Common myeloid progenitor, CD34-positive (primary cell): Measurements from ENCODE around the gene GRHL3.

Source experiments
- CTCF ChIA-PET: fragments of 350-600 bp; sonication (Branson Sonifier 250); formaldehyde crosslinking; loops from one replicate; lab custom pipeline; 2021; ENCODE audit warnings: antibody characterized with exemption; lab: Charles Lee
- POLR2A ChIA-PET: fragments of 350-600 bp; sonication (Branson Sonifier 250); formaldehyde crosslinking; loops from one replicate; lab custom pipeline; 2021; ENCODE audit warnings: antibody characterized with exemption; lab: Charles Lee
- DNase-seq, 3 donors: peaks; one replicate each; pipeline versions ENCODE4 v3.0.0 to v3.0.0-alpha.2; 2013
- H3K27ac ChIP-seq, 2 experiments: 1 replicate in 1 of 2; 2 replicates in 1 of 2; pipeline ENCODE4 v1.7.0; 2013; ENCODE audit warnings: inconsistent platforms in 2 of 2, low read length in 2 of 2, mild to moderate bottlenecking in 2 of 2, low read depth in 1 of 2, moderate library complexity in 1 of 2; ENCODE audit not compliant: severe bottlenecking in 2 of 2, insufficient read depth in 1 of 2, poor library complexity in 1 of 2
- H3K27me3 ChIP-seq, 5 experiments: replicated peaks in 2 of 5; 1 replicate in 3 of 5; 2 replicates in 2 of 5; pipeline versions ENCODE4 v1.6.1 to v1.7.0; 2013; ENCODE audit warnings: low read length in 4 of 5, mild to moderate bottlenecking in 2 of 5, moderate library complexity in 2 of 5, inconsistent platforms in 1 of 5; ENCODE audit not compliant: insufficient read depth in 5 of 5, control insufficient read depth in 4 of 5
- H3K36me3 ChIP-seq, 4 experiments: 1 replicate in 2 of 4; 2 replicates in 2 of 4; pipeline versions ENCODE4 v1.6.1 to v1.7.0; 2013; ENCODE audit warnings: low read length in 3 of 4, control low read depth in 1 of 4, mild to moderate bottlenecking in 1 of 4; ENCODE audit not compliant: control insufficient read depth in 4 of 4, insufficient read depth in 4 of 4
- H3K4me1 ChIP-seq, 4 experiments: 1 replicate in 3 of 4; 2 replicates in 1 of 4; pipeline versions ENCODE4 v1.6.1 to v1.7.1; 2013; ENCODE audit warnings: low read length in 3 of 4, mild to moderate bottlenecking in 3 of 4, control low read depth in 1 of 4, inconsistent platforms in 1 of 4, moderate library complexity in 1 of 4; ENCODE audit not compliant: control insufficient read depth in 4 of 4, insufficient read depth in 4 of 4; ENCODE audit errors: control extremely low read depth in 1 of 4
- H3K4me3 ChIP-seq, 7 experiments: 1 replicate in 4 of 7; 2 replicates in 3 of 7; pipeline versions ENCODE4 v1.5.1 to v1.7.0; 2013; ENCODE audit warnings: mild to moderate bottlenecking in 7 of 7, low read length in 6 of 7, moderate library complexity in 6 of 7, inconsistent platforms in 2 of 7, low read depth in 2 of 7, control low read depth in 1 of 7; ENCODE audit not compliant: insufficient read depth in 4 of 7, control insufficient read depth in 1 of 7; ENCODE audit errors: extremely low read depth in 1 of 7
- H3K9me3 ChIP-seq, 5 experiments: 1 replicate in 4 of 5; 2 replicates in 1 of 5; pipeline versions ENCODE4 v1.6.1 to v1.7.1; 2013; ENCODE audit warnings: low read length in 4 of 5, mild to moderate bottlenecking in 2 of 5, inconsistent platforms in 1 of 5, low read depth in 1 of 5, moderate library complexity in 1 of 5; ENCODE audit not compliant: control insufficient read depth in 4 of 5, insufficient read depth in 2 of 5; ENCODE audit errors: control extremely low read depth in 1 of 5
- WGBS: methylation state at CpG from one replicate; pipeline ENCODE4 v1.1.5; 2013; ENCODE audit not compliant: insufficient coverage; 5-methylcytosine and 5-hydroxymethylcytosine counted together

The GRHL3 gene

DNA sequence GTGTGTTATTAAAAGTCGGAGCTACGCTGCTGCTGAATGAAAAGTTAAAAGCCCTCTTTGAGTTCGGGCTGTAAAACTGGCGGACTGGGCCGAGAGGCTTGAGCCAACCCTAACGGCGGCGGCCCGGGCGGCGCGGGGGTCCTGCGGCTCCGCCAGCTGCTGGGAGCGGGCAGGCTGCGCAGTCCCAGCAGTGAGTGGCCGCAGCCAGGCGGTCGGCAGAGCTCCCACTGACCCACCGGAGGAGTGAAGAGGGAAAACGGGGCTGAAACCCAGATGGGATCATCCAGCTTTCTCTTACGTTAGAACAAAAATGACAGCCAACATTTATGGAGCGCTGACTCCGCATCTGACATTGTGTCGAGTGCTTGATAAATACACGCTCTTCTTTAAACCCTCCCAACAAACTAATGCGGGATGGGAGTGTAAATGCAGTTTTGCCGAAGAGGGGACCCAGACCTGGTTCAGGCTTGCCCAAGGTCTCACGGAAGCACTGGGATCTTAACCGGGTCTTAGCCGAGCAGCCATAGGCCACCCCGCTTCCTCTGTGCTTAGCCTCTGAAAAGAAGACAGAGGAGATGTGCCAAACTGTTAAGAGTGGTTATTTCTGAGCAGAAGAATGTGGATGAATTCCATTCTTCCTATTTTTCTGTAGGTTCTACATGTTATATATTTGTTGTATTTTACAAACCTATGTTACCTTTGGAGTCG is 3.5 kb downstream of the GRHL3 start:
- peak in 2 of 3 donors; percentile 26 to 35 for DNase-seq
- H3K9me3 ChIP-seq: no peaks in the 10 kb centered on the region
- no peaks in the 10 kb centered on the region for H3K36me3 ChIP-seq
- H3K4me3 ChIP-seq: peak overlapping the region; percentile 8 to 71 (median 56)
- peaks cover 12 to 49% (median 36%) of the 10 kb centered on the region in 4 experiments for H3K4me1 ChIP-seq
- H3K27ac ChIP-seq: no peak overlapping the region
- POLR2A ChIA-PET: no interaction called here
- H3K27me3 ChIP-seq: peaks cover 6 to 90% (median 39%) of the 10 kb centered on the region in 5 experiments
- 4% methylated on average over 22 of the region's 33 CpGs for WGBS
- CTCF ChIA-PET: interaction anchor here (1.1 to 4.4 kb wide), 3 partner anchors 48 to 124 kb away, joined by 3 to 20 read pairs (median 4); no protein-coding TSS in a partner anchor

DNA sequence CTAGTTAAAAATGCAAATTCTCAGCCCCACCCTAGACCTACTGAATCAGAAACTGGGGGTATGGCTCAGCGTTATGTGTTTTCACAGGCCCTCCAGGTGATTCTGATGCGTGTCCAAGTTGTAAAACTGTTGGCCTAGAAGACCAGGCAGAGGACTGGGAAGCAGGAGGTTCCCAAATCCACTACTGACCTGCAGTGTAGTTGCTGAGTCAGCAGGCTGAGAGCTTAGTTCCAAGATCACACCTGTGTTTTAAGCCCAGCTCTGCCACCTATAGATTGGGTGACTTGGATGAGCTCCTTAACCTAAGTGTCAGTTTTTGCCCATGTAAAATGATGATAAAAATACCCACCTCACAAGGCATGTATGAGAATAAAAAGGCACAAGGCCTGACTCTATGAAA is 4.1 kb downstream of the GRHL3 start:
- H3K4me1 ChIP-seq: peaks cover 12 to 46% (median 35%) of the 10 kb centered on the region in 4 experiments
- CTCF ChIA-PET: no interaction called here
- H3K27ac ChIP-seq: no peak overlapping the region
- no peaks in the 10 kb centered on the region for H3K9me3 ChIP-seq
- no peak overlapping the region for H3K4me3 ChIP-seq
- WGBS: 100% methylated on average over 2 of the region's 2 CpGs
- no peaks in the 10 kb centered on the region for H3K36me3 ChIP-seq
- POLR2A ChIA-PET: no interaction called here
- peaks cover 6 to 85% (median 39%) of the 10 kb centered on the region in 5 experiments for H3K27me3 ChIP-seq
- DNase-seq: no peak

DNA sequence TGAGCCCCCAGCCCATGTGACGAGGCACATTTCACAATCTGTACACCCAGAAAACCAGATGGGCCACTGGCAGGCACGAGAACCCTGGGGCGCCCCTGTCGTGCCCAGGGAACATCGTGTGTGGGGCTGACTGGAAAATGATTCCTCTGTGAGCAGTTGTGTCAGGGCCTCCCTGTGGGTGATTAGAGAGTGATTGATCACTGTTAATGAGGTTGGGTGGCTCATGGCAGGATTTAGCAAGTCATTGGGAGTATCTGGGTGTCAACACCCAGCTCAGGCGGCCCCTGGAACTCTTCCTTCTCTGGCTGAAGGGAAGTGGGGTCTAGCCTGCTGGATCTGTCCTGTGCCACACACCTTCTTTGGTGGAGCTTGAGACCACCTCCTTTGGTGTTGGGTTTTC is 5.7 kb downstream of the GRHL3 start:
- ChIA-PET CTCF (interaction anchor here (2.5 kb wide), 1 partner anchor 11 kb away, joined by 7 read pairs; no protein-coding TSS in a partner anchor), POLR2A (no interaction called here)
- Histone ChIP-seq H3K9me3 (no peaks in the 10 kb centered on the region), H3K36me3 (no peaks in the 10 kb centered on the region), H3K27me3 (peaks cover 4 to 69% (median 29%) of the 10 kb centered on the region in 5 experiments), H3K4me1 (peaks cover 12 to 36% (median 23%) of the 10 kb centered on the region in 4 experiments), H3K4me3 (no peak overlapping the region), H3K27ac (no peak overlapping the region)
- WGBS: 93% methylated on average over 6 of the region's 6 CpGs
- DNase-seq: peak in 1 of 3 donors; percentile 14

DNA sequence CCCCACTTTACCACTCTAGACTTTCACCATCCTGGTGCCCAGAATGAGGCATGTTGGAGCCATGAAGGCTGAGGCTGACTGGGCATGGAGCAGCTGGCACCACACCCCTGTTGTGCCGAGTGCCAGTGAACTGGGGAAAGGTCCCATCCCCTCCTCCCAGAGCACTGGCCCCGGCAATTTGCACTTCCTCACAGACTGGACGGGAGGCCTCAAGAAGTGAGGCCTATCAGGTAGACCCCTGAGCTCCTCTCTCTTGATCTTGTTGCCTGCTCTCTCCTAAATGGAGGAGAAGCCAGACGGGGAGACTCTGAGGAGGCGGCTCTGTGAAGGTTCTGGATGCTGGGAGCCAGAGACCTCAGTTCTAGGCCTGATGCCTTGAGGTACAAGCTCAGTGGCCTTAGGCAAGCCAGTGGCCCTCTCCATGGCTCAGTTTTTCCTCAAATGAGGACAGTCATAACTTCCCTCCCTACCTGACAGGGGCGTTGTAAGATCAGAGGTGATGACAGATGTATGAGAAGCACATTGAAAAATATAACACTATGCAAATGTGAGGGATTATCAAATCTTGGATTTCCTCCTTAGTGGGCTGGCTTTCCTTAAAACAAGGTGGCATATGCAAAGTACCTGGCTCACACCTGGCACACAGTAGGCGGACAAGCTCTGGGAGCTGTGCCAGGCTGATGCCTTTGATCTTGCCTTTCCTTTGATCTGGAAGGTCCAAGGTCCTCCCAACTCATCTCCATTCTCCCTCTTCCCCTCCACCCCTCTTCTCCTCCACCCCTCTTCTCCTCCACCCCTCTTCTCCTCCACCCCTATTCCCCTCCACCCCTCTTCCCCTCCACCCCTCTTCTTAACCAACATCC is 6.7 kb downstream of the GRHL3 start:
- H3K4me1 ChIP-seq: peaks cover 12 to 34% (median 21%) of the 10 kb centered on the region in 4 experiments
- H3K27me3 ChIP-seq: peaks cover 0 to 60% (median 27%) of the 10 kb centered on the region in 5 experiments
- no peak overlapping the region for H3K27ac ChIP-seq
- WGBS: 96% methylated on average over 6 of the region's 7 CpGs
- H3K4me3 ChIP-seq: no peak overlapping the region
- ChIA-PET POLR2A (no interaction called here), CTCF (interaction anchor here (2.5 kb wide), 1 partner anchor 10 kb away, joined by 7 read pairs; no protein-coding TSS in a partner anchor)
- no peaks in the 10 kb centered on the region for H3K36me3 ChIP-seq
- no peaks in the 10 kb centered on the region for H3K9me3 ChIP-seq
- no peak for DNase-seq

DNA sequence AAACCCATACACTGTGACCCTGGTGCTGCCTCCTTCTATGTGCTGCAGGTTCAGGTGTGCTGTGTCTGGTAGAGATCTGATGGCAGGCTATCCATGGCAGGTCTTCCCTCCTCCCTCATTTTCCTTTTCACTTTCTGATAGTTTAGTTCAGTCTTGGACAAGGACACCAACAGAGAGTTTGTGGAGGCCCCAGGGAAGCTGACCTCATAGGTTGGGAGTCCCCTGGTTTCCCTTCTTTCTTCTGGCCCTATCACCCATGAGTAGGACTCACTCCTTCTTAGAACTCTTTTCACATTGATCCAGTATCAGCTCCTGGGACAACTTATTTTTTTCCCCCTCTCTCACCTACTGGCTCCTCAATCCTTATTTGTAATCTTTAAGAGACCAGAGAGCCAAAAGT is 8.3 kb downstream of the GRHL3 start:
- no peak for DNase-seq
- no peaks in the 10 kb centered on the region for H3K36me3 ChIP-seq
- H3K4me1 ChIP-seq: peaks cover 4 to 17% (median 5%) of the 10 kb centered on the region in 4 experiments
- ChIA-PET POLR2A (no interaction called here), CTCF (no interaction called here)
- H3K27me3 ChIP-seq: peaks cover 0 to 43% (median 26%) of the 10 kb centered on the region in 5 experiments
- no peak overlapping the region for H3K4me3 ChIP-seq
- no peak overlapping the region for H3K27ac ChIP-seq
- no peaks in the 10 kb centered on the region for H3K9me3 ChIP-seq

DNA sequence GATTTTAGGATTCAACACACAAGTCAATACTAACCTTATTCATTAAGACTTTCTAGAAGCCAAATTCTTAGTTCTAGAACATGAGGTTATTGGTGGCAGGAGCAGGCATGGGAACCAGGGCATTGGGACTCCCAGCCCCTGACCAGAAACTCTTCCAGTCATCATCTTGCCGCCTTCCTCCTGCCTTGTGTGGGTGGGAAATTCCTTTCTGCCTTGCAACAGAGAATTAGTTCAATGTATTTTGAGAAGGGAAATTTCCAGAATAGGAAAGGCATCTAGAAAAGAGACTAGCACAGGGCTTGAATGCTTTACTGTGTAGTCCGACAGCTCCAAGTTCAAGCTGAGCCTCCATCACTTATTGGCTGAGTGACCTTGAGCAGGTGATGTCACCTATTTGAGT is 8.7 kb downstream of the GRHL3 start:
- H3K4me1 ChIP-seq: peaks cover 0 to 13% (median 2%) of the 10 kb centered on the region in 4 experiments
- DNase-seq: no peak
- H3K4me3 ChIP-seq: no peak overlapping the region
- no peaks in the 10 kb centered on the region for H3K9me3 ChIP-seq
- ChIA-PET CTCF (no interaction called here), POLR2A (no interaction called here)
- 100% methylated on average over 2 of the region's 2 CpGs for WGBS
- H3K27ac ChIP-seq: no peak overlapping the region
- H3K36me3 ChIP-seq: no peaks in the 10 kb centered on the region
- peaks cover 0 to 39% (median 23%) of the 10 kb centered on the region in 5 experiments for H3K27me3 ChIP-seq
